ENCODE measurements around the gene RSRC2.

RSRC2 gene

GRCh38 chr12:122533856-122534255, 7.1 kb upstream of the RSRC2 start:
- no peak overlapping the region for H3K27ac ChIP-seq (ENCODE audit: low read depth, low read length)
- peaks cover 23% of the 10 kb centered on the region for H3K4me1 ChIP-seq (ENCODE audit: control insufficient read depth, low read length)
- no peaks in the 10 kb centered on the region for H3K9me3 ChIP-seq (ENCODE audit: control insufficient read depth, insufficient read depth, low read length)
- no peaks in the 10 kb centered on the region for H3K27me3 ChIP-seq (ENCODE audit: control insufficient read depth, low read length)
- TF ChIP-seq CTCF (IDR thresholded peaks at IDR 0.05; ENCODE audit: low read depth, low read length, poor library complexity, severe bottlenecking) = no peak
- TF ChIP-seq EZH2phosphoT487 (IDR thresholded peaks at IDR 0.05; ENCODE audit: borderline replicate concordance, low read length) = no peak
- H4K20me1 ChIP-seq (ENCODE audit: control insufficient read depth, insufficient read depth, low read depth, low read length) = no peaks in the 10 kb centered on the region
- peaks cover 89% of the 10 kb centered on the region for H3K36me3 ChIP-seq (ENCODE audit: control insufficient read depth, low read length)
- H3K9me2 ChIP-seq (replicated peaks; ENCODE audit: control insufficient read depth, low read length) = no peaks in the 10 kb centered on the region
- H3K4me3 ChIP-seq (ENCODE audit: low read length) = no peak overlapping the region
- peaks cover 76% of the 10 kb centered on the region for H3K79me2 ChIP-seq (ENCODE audit: control insufficient read depth, low read length)
- H3K4me2 ChIP-seq (ENCODE audit: low read length) = no peak overlapping the region
- H3F3A ChIP-seq (ENCODE audit: control insufficient read depth, insufficient read depth) = 0 out of 2 replicates have a peak, but pooled peaks cover 7% of the 10 kb centered on the region

- H3K4me1 ChIP-seq (ENCODE audit: control insufficient read depth, low read length) = peaks cover 39% of the 10 kb centered on the region
- H3K4me3 ChIP-seq (ENCODE audit: low read length) = peak overlapping the region; percentile 81
- TF ChIP-seq CTCF (IDR thresholded peaks at IDR 0.05; ENCODE audit: low read depth, low read length, poor library complexity, severe bottlenecking) (no peak), EZH2phosphoT487 (IDR thresholded peaks at IDR 0.05; ENCODE audit: borderline replicate concordance, low read length) (no peak)
- H3K36me3 ChIP-seq (ENCODE audit: control insufficient read depth, low read length) = peaks cover 88% of the 10 kb centered on the region
- H3K9me3 ChIP-seq (ENCODE audit: control insufficient read depth, insufficient read depth, low read length) = no peaks in the 10 kb centered on the region
- peaks cover 98% of the 10 kb centered on the region for H3K79me2 ChIP-seq (ENCODE audit: control insufficient read depth, low read length)
- H3K9me2 ChIP-seq (replicated peaks; ENCODE audit: control insufficient read depth, low read length) = no peaks in the 10 kb centered on the region
- H3F3A ChIP-seq (ENCODE audit: control insufficient read depth, insufficient read depth) = 0 out of 2 replicates have a peak, but pooled peaks cover 7% of the 10 kb centered on the region
- H3K27ac ChIP-seq (ENCODE audit: low read depth, low read length) = no peak overlapping the region
- peak overlapping the region; percentile 70 for H3K4me2 ChIP-seq (ENCODE audit: low read length)
- H4K20me1 ChIP-seq (ENCODE audit: control insufficient read depth, insufficient read depth, low read depth, low read length) = peaks cover 12% of the 10 kb centered on the region; the same call in 1 of the 2 replicates
- no peaks in the 10 kb centered on the region for H3K27me3 ChIP-seq (ENCODE audit: control insufficient read depth, low read length)
Observed at GRCh38 chr12:122528992-122529391, 2.3 kb upstream of the RSRC2 start.

DNA sequence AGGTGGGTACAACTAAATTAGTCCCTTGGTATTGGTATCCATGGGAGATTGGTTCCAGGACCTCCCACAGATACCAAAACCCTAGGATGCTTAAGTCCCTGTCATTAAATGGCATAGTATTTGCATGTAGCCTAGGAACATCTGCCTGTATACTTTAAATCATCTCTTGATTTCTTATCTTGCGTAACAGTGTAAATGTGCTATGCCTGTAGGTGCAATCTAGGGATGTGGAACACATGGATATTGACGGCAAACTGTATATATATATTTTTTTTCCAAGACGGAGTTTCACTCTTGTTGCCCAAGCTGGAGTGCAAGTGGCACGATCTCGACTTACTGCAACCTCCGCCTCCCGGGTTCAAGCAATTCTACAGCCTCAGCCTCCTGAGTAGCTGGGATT, 1.8 kb upstream of the RSRC2 start:
- Histone ChIP-seq H3K27ac (ENCODE audit: low read depth, low read length) (peak overlapping the region; percentile 84), H3F3A (ENCODE audit: control insufficient read depth, insufficient read depth) (0 out of 2 replicates have a peak, but pooled peaks cover 7% of the 10 kb centered on the region), H3K4me2 (ENCODE audit: low read length) (peak overlapping the region; percentile 70), H3K36me3 (ENCODE audit: control insufficient read depth, low read length) (peaks cover 88% of the 10 kb centered on the region), H3K4me3 (ENCODE audit: low read length) (peak overlapping the region; percentile 81), H4K20me1 (ENCODE audit: control insufficient read depth, insufficient read depth, low read depth, low read length) (peaks cover 16% of the 10 kb centered on the region; the same call in 1 of the 2 replicates), H3K4me1 (ENCODE audit: control insufficient read depth, low read length) (peaks cover 43% of the 10 kb centered on the region), H3K9me3 (ENCODE audit: control insufficient read depth, insufficient read depth, low read length) (no peaks in the 10 kb centered on the region), H3K9me2 (replicated peaks; ENCODE audit: control insufficient read depth, low read length) (no peaks in the 10 kb centered on the region), H3K79me2 (ENCODE audit: control insufficient read depth, low read length) (peaks cover 98% of the 10 kb centered on the region), H3K27me3 (ENCODE audit: control insufficient read depth, low read length) (no peaks in the 10 kb centered on the region)
- TF ChIP-seq EZH2phosphoT487 (IDR thresholded peaks at IDR 0.05; ENCODE audit: borderline replicate concordance, low read length) (no peak), CTCF (IDR thresholded peaks at IDR 0.05; ENCODE audit: low read depth, low read length, poor library complexity, severe bottlenecking) (no peak)

All from DOHH2 (cell line).